IMR-90 (cell line): Measurements from ENCODE around the gene DYNLT2B. TPM values are rescaled to one million over a fixed set of nuclear protein-coding genes. Genes with fewer than 3 reads are reported as not detected.

Experiments
- ATAC-seq: fragments of 200-7000 bp; cut with Tn5 transposase; 2 replicates; pipeline ENCODE4 v1.9.1; 2020; ENCODE audit warnings: low read depth, mild to moderate bottlenecking, moderate library complexity
- BruUV-seq: library from RNA; stranded (reverse); fragments of 400-500 nt; replicated peaks from 2 replicates; lab custom pipeline; 2021; lab: Mats Ljungman, UMichigan
- CTCF ChIA-PET: fragments of 300-600 bp; formaldehyde crosslinking; extraction: SDS; loops from one replicate; lab custom pipeline; 2021; ENCODE audit warnings: antibody characterized with exemption; lab: Yijun Ruan, JAX
- POLR2A ChIA-PET: fragments of 300-600 bp; sonication (Branson Sonifier 250); formaldehyde crosslinking; loops from one replicate; lab custom pipeline; 2022; ENCODE audit warnings: antibody characterized with exemption; ENCODE audit not compliant: unreplicated experiment; lab: Charles Lee
- DNase-seq: peaks from one replicate; pipeline ENCODE4 v3.0.0; 2013
- H2AFZ ChIP-seq: replicated peaks from 2 replicates; pipeline ENCODE3; 2013; ENCODE audit warnings: low read length, mild to moderate bottlenecking; ENCODE audit not compliant: poor library complexity
- H2AK5ac ChIP-seq: 2 replicates; pipeline ENCODE4 v1.6.1; 2013; ENCODE audit warnings: low read depth, low read length, inconsistent platforms
- H2AK9ac ChIP-seq: replicated peaks from 2 replicates; pipeline ENCODE3; 2013; ENCODE audit warnings: mild to moderate bottlenecking, low read depth, low read length, moderate library complexity; ENCODE audit not compliant: poor library complexity
- H2BK120ac ChIP-seq: 2 replicates; pipeline ENCODE4 v1.6.1; 2013; ENCODE audit warnings: low read depth, low read length, inconsistent platforms
- H2BK15ac ChIP-seq: 3 replicates; pipeline ENCODE4 v1.6.1; 2013; ENCODE audit warnings: low read depth, low read length, inconsistent platforms
- H2BK20ac ChIP-seq: 2 replicates; pipeline ENCODE4 v1.6.1; 2013; ENCODE audit warnings: low read depth, mild to moderate bottlenecking, inconsistent platforms, low read length, moderate library complexity
- H2BK5ac ChIP-seq: 2 replicates; pipeline ENCODE4 v1.6.1; 2013; ENCODE audit warnings: mild to moderate bottlenecking, low read depth, low read length, inconsistent platforms; ENCODE audit not compliant: poor library complexity, severe bottlenecking
- H3K14ac ChIP-seq: replicated peaks from 2 replicates; pipeline ENCODE4 v1.6.1; 2013; ENCODE audit warnings: low read depth, low read length, inconsistent platforms
- H3K18ac ChIP-seq: 2 replicates; pipeline ENCODE4 v1.6.1; 2013; ENCODE audit warnings: low read depth, low read length, control low read depth
- H3K23ac ChIP-seq: 2 replicates; pipeline ENCODE4 v1.6.1; 2013; ENCODE audit warnings: low read depth, low read length, inconsistent platforms
- H3K27ac ChIP-seq: 2 replicates; pipeline ENCODE4 v1.5.1; 2013; ENCODE audit warnings: mild to moderate bottlenecking, control low read depth, low read length; ENCODE audit not compliant: insufficient read depth
- H3K27me3 ChIP-seq: 2 replicates; pipeline ENCODE4 v1.6.1; 2013; ENCODE audit warnings: low read length; ENCODE audit not compliant: control insufficient read depth, insufficient read depth
- H3K36me3 ChIP-seq: 2 replicates; pipeline ENCODE4 v1.6.1; 2013; ENCODE audit warnings: low read length, mixed read lengths; ENCODE audit not compliant: control insufficient read depth, insufficient read depth
- H3K4ac ChIP-seq: 2 replicates; pipeline ENCODE4 v1.6.1; 2013; ENCODE audit warnings: low read depth, low read length, inconsistent platforms
- H3K4me1 ChIP-seq: 2 replicates; pipeline ENCODE4 v1.6.1; 2013; ENCODE audit warnings: low read length, mixed read lengths; ENCODE audit not compliant: control insufficient read depth, insufficient read depth
- H3K4me2 ChIP-seq: 2 replicates; pipeline ENCODE4 v1.6.1; 2013; ENCODE audit warnings: low read depth, mild to moderate bottlenecking, control low read depth, low read length, moderate library complexity
- H3K4me3 ChIP-seq: 2 replicates; pipeline ENCODE4 v1.5.1; 2013; ENCODE audit warnings: low read depth, mild to moderate bottlenecking, control low read depth, low read length, moderate library complexity; ENCODE audit not compliant: insufficient read depth
- H3K56ac ChIP-seq: 2 replicates; pipeline ENCODE4 v1.6.1; 2013; ENCODE audit warnings: low read length, inconsistent platforms; ENCODE audit not compliant: insufficient read depth; ENCODE audit errors: extremely low read depth
- H3K79me1 ChIP-seq, 2 experiments: 2 replicates each; pipeline ENCODE4 v1.6.1; 2013; ENCODE audit warnings: low read length in 2 of 2, inconsistent platforms in 1 of 2, low read depth in 1 of 2
- H3K9ac ChIP-seq: 2 replicates; pipeline ENCODE4 v1.6.1; 2013; ENCODE audit warnings: low read depth, low read length, control low read depth
- H3K9me1 ChIP-seq: 2 replicates; pipeline ENCODE4 v1.6.1; 2013; ENCODE audit warnings: low read length, inconsistent platforms; ENCODE audit not compliant: insufficient read depth
- H3K9me3 ChIP-seq: 2 replicates; pipeline ENCODE4 v1.6.1; 2013; ENCODE audit warnings: low read length; ENCODE audit not compliant: control insufficient read depth, insufficient read depth
- H4K20me1 ChIP-seq: 2 replicates; pipeline ENCODE4 v1.6.1; 2013; ENCODE audit warnings: low read length, inconsistent platforms; ENCODE audit not compliant: insufficient read depth
- H4K5ac ChIP-seq: 2 replicates; pipeline ENCODE4 v1.6.1; 2013; ENCODE audit warnings: mild to moderate bottlenecking, low read depth, low read length, control low read depth
- H4K8ac ChIP-seq, 2 experiments: 2 replicates each; pipeline ENCODE4 v1.6.1; 2013; ENCODE audit warnings: low read depth in 2 of 2, low read length in 2 of 2, control low read depth in 1 of 2, inconsistent platforms in 1 of 2
- H4K91ac ChIP-seq: 2 replicates; pipeline ENCODE4 v1.6.1; 2013; ENCODE audit warnings: low read depth, low read length, inconsistent platforms; ENCODE audit not compliant: insufficient read depth
- BHLHE40 ChIP-seq: fragments of 150-350 bp; IDR thresholded peaks from 2 replicates; pipeline ENCODE4 v1.6.1; 2016; ENCODE audit warnings: mild to moderate bottlenecking, low read depth, low read length
- CEBPB ChIP-seq: IDR thresholded peaks from 2 replicates; pipeline ENCODE4 v1.6.1; 2012; ENCODE audit warnings: low read depth, low read length, improper control_type of control experiment
- CHD1 ChIP-seq: IDR thresholded peaks from 2 replicates; pipeline ENCODE4 v1.6.1; 2012; ENCODE audit warnings: low read depth, low read length, improper control_type of control experiment
- FOS ChIP-seq: fragments of 150-350 bp; IDR thresholded peaks from 2 replicates; pipeline ENCODE4 v1.6.1; 2016; ENCODE audit warnings: low read depth, low read length
- MAZ ChIP-seq: IDR thresholded peaks from 2 replicates; pipeline ENCODE4 v1.6.1; 2012; ENCODE audit warnings: low read depth, mild to moderate bottlenecking, low read length, improper control_type of control experiment, moderate library complexity, borderline replicate concordance
- NFE2L2 ChIP-seq: fragments of 150-350 bp; IDR thresholded peaks from 2 replicates; pipeline ENCODE4 v1.6.1; 2016; ENCODE audit warnings: low read depth, mild to moderate bottlenecking, low read length
- POLR2A ChIP-seq: IDR thresholded peaks from 2 replicates; pipeline ENCODE4 v1.6.1; 2012; ENCODE audit warnings: mild to moderate bottlenecking, low read depth, low read length
- RAD21 ChIP-seq: IDR thresholded peaks from 2 replicates; pipeline ENCODE4 v1.6.1; 2012; ENCODE audit warnings: low read length, improper control_type of control experiment
- RCOR1 ChIP-seq: IDR thresholded peaks from 2 replicates; pipeline ENCODE4 v1.6.1; 2012; ENCODE audit warnings: mild to moderate bottlenecking, low read length, improper control_type of control experiment; ENCODE audit not compliant: insufficient replicate concordance
- RFX5 ChIP-seq: IDR thresholded peaks from 2 replicates; pipeline ENCODE4 v1.8.0; 2012; ENCODE audit warnings: low read depth, mild to moderate bottlenecking, low read length, moderate library complexity
- SMC3 ChIP-seq: fragments of 150-350 bp; IDR thresholded peaks from 2 replicates; pipeline ENCODE4 v1.6.1; 2016; ENCODE audit warnings: low read depth, mild to moderate bottlenecking, antibody characterized with exemption, low read length, moderate library complexity
- WGBS, 2 experiments: methylation state at CpG; one replicate each; pipeline versions ENCODE4 v1.1.5 to v1.1.7; 2013; ENCODE audit warnings: missing lambda C conversion rate in 2 of 2; ENCODE audit not compliant: insufficient read length in 1 of 2; ENCODE audit errors: extremely low coverage in 2 of 2; 5-methylcytosine and 5-hydroxymethylcytosine counted together
- dilution Hi-C: fragments of 300-500 bp; cut with HindIII; formaldehyde crosslinking; loops from one replicate; pipeline ENCODE4 v1.14.3; 2018; ENCODE audit warnings: low sequenced_read_pairs; ENCODE audit not compliant: unreplicated experiment
- in situ Hi-C: fragments of 300-500 bp; cut with MboI; formaldehyde crosslinking; loops from 3 replicates; pipeline ENCODE4 v1.14.3; 2019; ENCODE audit warnings: low sequenced_read_pairs, inconsistent platforms, mixed read lengths
- intact Hi-C: fragments of 100-400 bp; cut with micrococcal nuclease; formaldehyde crosslinking; loops from 2 replicates; pipeline ENCODE4 v1.10.0; 2022
- polyA plus RNA-seq, 3 experiments: library from polyadenylated mRNA; depleted of rRNA; stranded (reverse); fragments of >200 nt; gene quantifications; 2 replicates each; pipeline ENCODE4 v1.2.3, GENCODE V29; 2012; ENCODE audit warnings: low replicate concordance in 1 of 3
- total RNA-seq: library from RNA; depleted of rRNA; stranded (reverse); fragments of >200 nt; gene quantifications from 2 replicates; pipeline ENCODE4 v1.2.3, GENCODE V29; 2012
- TF ChIP-seq, protein P1 (sequence below): fragments of 150-350 bp; IDR thresholded peaks from 2 replicates; pipeline ENCODE4 v1.6.1; 2016; ENCODE audit warnings: low read depth, mild to moderate bottlenecking, low read length, moderate library complexity, borderline replicate concordance
- TF ChIP-seq, protein P2 (sequence below): fragments of 150-350 bp; IDR thresholded peaks from 2 replicates; pipeline ENCODE4 v1.6.1; 2017; ENCODE audit warnings: mild to moderate bottlenecking, antibody characterized with exemption, low read length, low read depth
- TF ChIP-seq, protein P3 (sequence below): conservative IDR thresholded peaks from 2 replicates; pipeline ENCODE4 v1.5.1; 2012; ENCODE audit warnings: mild to moderate bottlenecking, low read depth, low read length, improper control_type of control experiment

Gene DYNLT2B
- total and polyA plus RNA-seq, 2 of the 4 experiments (the other 2 are of a cell fraction): 2.2 to 6.0 TPM

DNA sequence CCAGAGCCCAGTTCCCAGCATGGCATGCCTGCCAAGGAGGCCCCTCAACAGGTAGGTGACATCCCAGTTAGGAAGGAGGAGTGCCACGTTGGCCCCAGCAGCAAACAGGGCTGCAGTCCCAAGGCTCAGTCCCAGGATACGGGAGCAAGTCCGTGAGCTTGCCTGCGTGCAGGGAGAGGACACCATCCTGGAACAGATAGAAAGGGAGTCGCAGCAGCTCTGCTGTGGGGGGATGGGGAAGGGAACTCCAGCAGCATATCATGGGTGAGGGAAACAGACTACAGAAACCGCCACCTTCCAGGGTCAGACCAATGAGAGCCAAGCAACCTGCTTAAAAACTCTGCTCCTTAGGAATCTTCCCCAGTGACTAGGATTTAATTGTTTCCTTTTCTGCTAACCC lies 9.4 kb upstream of the DYNLT2B start:
- H3K4me1 ChIP-seq: peaks cover 2% of the 10 kb centered on the region; the same call in 1 of the 2 replicates
- dilution Hi-C loops (no loop called here), intact Hi-C loops (no loop called here), in situ Hi-C loops (no loop called here)
- no peaks in the 10 kb centered on the region for H3K27me3 ChIP-seq
- no peak overlapping the region for H4K91ac ChIP-seq
- H2BK120ac ChIP-seq: no peak overlapping the region
- TF ChIP-seq, protein P1, sequence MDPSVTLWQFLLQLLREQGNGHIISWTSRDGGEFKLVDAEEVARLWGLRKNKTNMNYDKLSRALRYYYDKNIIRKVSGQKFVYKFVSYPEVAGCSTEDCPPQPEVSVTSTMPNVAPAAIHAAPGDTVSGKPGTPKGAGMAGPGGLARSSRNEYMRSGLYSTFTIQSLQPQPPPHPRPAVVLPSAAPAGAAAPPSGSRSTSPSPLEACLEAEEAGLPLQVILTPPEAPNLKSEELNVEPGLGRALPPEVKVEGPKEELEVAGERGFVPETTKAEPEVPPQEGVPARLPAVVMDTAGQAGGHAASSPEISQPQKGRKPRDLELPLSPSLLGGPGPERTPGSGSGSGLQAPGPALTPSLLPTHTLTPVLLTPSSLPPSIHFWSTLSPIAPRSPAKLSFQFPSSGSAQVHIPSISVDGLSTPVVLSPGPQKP: no peak
- TF ChIP-seq SMC3 (no peak), MAZ (no peak), BHLHE40 (no peak), CHD1 (no peak), CEBPB (no peak), RAD21 (no peak), FOS (no peak), RFX5 (no peak), NFE2L2 (no peak), RCOR1 (no peak), POLR2A (no peak)
- TF ChIP-seq, protein P2, sequence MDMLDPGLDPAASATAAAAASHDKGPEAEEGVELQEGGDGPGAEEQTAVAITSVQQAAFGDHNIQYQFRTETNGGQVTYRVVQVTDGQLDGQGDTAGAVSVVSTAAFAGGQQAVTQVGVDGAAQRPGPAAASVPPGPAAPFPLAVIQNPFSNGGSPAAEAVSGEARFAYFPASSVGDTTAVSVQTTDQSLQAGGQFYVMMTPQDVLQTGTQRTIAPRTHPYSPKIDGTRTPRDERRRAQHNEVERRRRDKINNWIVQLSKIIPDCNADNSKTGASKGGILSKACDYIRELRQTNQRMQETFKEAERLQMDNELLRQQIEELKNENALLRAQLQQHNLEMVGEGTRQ: no peak
- TF ChIP-seq, protein P3, sequence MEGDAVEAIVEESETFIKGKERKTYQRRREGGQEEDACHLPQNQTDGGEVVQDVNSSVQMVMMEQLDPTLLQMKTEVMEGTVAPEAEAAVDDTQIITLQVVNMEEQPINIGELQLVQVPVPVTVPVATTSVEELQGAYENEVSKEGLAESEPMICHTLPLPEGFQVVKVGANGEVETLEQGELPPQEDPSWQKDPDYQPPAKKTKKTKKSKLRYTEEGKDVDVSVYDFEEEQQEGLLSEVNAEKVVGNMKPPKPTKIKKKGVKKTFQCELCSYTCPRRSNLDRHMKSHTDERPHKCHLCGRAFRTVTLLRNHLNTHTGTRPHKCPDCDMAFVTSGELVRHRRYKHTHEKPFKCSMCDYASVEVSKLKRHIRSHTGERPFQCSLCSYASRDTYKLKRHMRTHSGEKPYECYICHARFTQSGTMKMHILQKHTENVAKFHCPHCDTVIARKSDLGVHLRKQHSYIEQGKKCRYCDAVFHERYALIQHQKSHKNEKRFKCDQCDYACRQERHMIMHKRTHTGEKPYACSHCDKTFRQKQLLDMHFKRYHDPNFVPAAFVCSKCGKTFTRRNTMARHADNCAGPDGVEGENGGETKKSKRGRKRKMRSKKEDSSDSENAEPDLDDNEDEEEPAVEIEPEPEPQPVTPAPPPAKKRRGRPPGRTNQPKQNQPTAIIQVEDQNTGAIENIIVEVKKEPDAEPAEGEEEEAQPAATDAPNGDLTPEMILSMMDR: no peak
- no peak overlapping the region for H2BK20ac ChIP-seq
- no peak overlapping the region for H2BK15ac ChIP-seq
- no peak overlapping the region for H4K5ac ChIP-seq
- CTCF ChIA-PET: no interaction called here
- H2AK9ac ChIP-seq: no peak overlapping the region
- no peaks in the 10 kb centered on the region for H3K9me1 ChIP-seq
- no peaks in the 10 kb centered on the region for H4K20me1 ChIP-seq
- no peak overlapping the region for H3K4ac ChIP-seq
- 0 out of 2 replicates have a peak overlapping the region, but pooled peaks have one; percentile 28 for H3K14ac ChIP-seq
- H3K4me3 ChIP-seq: no peak overlapping the region
- H2AFZ ChIP-seq: peak overlapping the region; percentile 74
- ATAC-seq (peak; percentile 72), DNase-seq (no peak)
- H3K9me3 ChIP-seq: no peaks in the 10 kb centered on the region
- H3K4me2 ChIP-seq: no peak overlapping the region; the same call in 1 of the 2 replicates
- WGBS, 2 experiments: 67% methylated on average over 1 of the region's 6 CpGs; no CpG with 5 or more reads in 1 of the 2 experiments
- no peak overlapping the region for H4K8ac ChIP-seq
- POLR2A ChIA-PET: no interaction called here
- no peak overlapping the region for H3K18ac ChIP-seq
- no peak overlapping the region for H2AK5ac ChIP-seq
- no peaks in the 10 kb centered on the region for H3K79me1 ChIP-seq
- no TSS peak for BruUV-seq
- no peak overlapping the region for H3K23ac ChIP-seq
- H3K9ac ChIP-seq: no peak overlapping the region
- H3K27ac ChIP-seq: no peak overlapping the region
- no peak overlapping the region for H3K56ac ChIP-seq
- H2BK5ac ChIP-seq: no peak overlapping the region
- H3K36me3 ChIP-seq: no peaks in the 10 kb centered on the region
